ENCODE results near the gene GINS1. TPM values are rescaled to one million over a fixed set of nuclear protein-coding genes. Genes with fewer than 3 reads are reported as not detected.
"Not testable (repeated sequence)": the region's sequence is repeated elsewhere in the genome, so short reads cannot be mapped to it uniquely, and the experiment has no call there.

Gene GINS1
- polyA plus RNA-seq, 1 experiment: 3.7 TPM

GRCh38 chr20:25471020-25471419 is 63.5 kb downstream of the GINS1 start:
- DNase-seq (ENCODE audit: low read depth, low spot score): no peak
- no peak overlapping the region for H3K27ac ChIP-seq (ENCODE audit: low read depth, low read length)
- no peaks in the 10 kb centered on the region; the same call in 1 of the 2 replicates for H3K9me3 ChIP-seq (ENCODE audit: control insufficient read depth, insufficient read depth, low read length)
- no peak overlapping the region for H3K4me3 ChIP-seq (ENCODE audit: low read depth, low read length)
- CTCF ChIA-PET: interaction anchor here (0.9 to 1.8 kb wide), 2 partner anchors 166 to 221 kb away, joined by 3 to 7 read pairs; no protein-coding TSS in a partner anchor
- POLR2A ChIA-PET: no interaction called here
- no peak for TF ChIP-seq CTCF (IDR thresholded peaks at IDR 0.05; ENCODE audit: low read depth, low read length)
- no peaks in the 10 kb centered on the region for H3K27me3 ChIP-seq (ENCODE audit: control insufficient read depth, insufficient read depth, low read length)

- DNase-seq (ENCODE audit: low read depth, low spot score); CTCF ChIA-PET; H3K27me3 ChIP-seq (ENCODE audit: control insufficient read depth, insufficient read depth, low read length); POLR2A ChIA-PET; H3K4me3 ChIP-seq (ENCODE audit: low read depth, low read length); H3K9me3 ChIP-seq (ENCODE audit: control insufficient read depth, insufficient read depth, low read length); H3K27ac ChIP-seq (ENCODE audit: low read depth, low read length): not testable (repeated sequence)
Observed at GRCh38 chr20:25473297-25473696, 65.8 kb downstream of the GINS1 start.

- no peak for TF ChIP-seq CTCF (IDR thresholded peaks at IDR 0.05; ENCODE audit: low read depth, low read length)
- CTCF ChIA-PET: no interaction called here
- H3K27me3 ChIP-seq (ENCODE audit: control insufficient read depth, insufficient read depth, low read length): no peaks in the 10 kb centered on the region
- no peak for DNase-seq (ENCODE audit: low read depth, low spot score)
- no peak overlapping the region for H3K27ac ChIP-seq (ENCODE audit: low read depth, low read length)
- H3K9me3 ChIP-seq (ENCODE audit: control insufficient read depth, insufficient read depth, low read length): no peaks in the 10 kb centered on the region; the same call in 1 of the 2 replicates
- no peak overlapping the region for H3K4me3 ChIP-seq (ENCODE audit: low read depth, low read length)
- POLR2A ChIA-PET: no interaction called here
Observed at GRCh38 chr20:25476106-25477013, 68.9 kb downstream of the GINS1 start.

- H3K9me3 ChIP-seq (ENCODE audit: control insufficient read depth, insufficient read depth, low read length): no peaks in the 10 kb centered on the region; the same call in 1 of the 2 replicates
- no peak overlapping the region for H3K4me3 ChIP-seq (ENCODE audit: low read depth, low read length)
- ChIA-PET CTCF (no interaction called here), POLR2A (interaction anchor here (0.6 kb wide), 1 partner anchor 15 kb away, joined by 4 read pairs; no protein-coding TSS in a partner anchor)
- H3K27ac ChIP-seq (ENCODE audit: low read depth, low read length): no peak overlapping the region
- H3K27me3 ChIP-seq (ENCODE audit: control insufficient read depth, insufficient read depth, low read length): no peaks in the 10 kb centered on the region
- DNase-seq (ENCODE audit: low read depth, low spot score): no peak
- no peak for TF ChIP-seq CTCF (IDR thresholded peaks at IDR 0.05; ENCODE audit: low read depth, low read length)
Observed at GRCh38 chr20:25477014-25477882, 69.8 kb downstream of the GINS1 start.

GRCh38 chr20:25478889-25479568 is 71.6 kb downstream of the GINS1 start:
- DNase-seq (ENCODE audit: low read depth, low spot score): no peak
- Histone ChIP-seq H3K9me3 (ENCODE audit: control insufficient read depth, insufficient read depth, low read length) (no peaks in the 10 kb centered on the region; the same call in 1 of the 2 replicates), H3K27ac (ENCODE audit: low read depth, low read length) (no peak overlapping the region), H3K27me3 (ENCODE audit: control insufficient read depth, insufficient read depth, low read length) (no peaks in the 10 kb centered on the region), H3K4me3 (ENCODE audit: low read depth, low read length) (no peak overlapping the region)
- ChIA-PET POLR2A (interaction anchor here (0.6 kb wide), 1 partner anchor 144 kb away, joined by 3 read pairs; no protein-coding TSS in a partner anchor), CTCF (no interaction called here)
- TF ChIP-seq CTCF (IDR thresholded peaks at IDR 0.05; ENCODE audit: low read depth, low read length): no peak
